CD4-positive, alpha-beta T cell treated with Interleukin-12 subunit alpha and Interleukin-12 subunit beta, for 1 hour (primary cell): ENCODE measurements around the gene MARK1.
A peak's percentile ranks its signal among the peaks of the same experiment; 100 is the strongest.
"Not testable (repeated sequence)": the region's sequence is repeated elsewhere in the genome, so short reads cannot be mapped to it uniquely, and the experiment has no call there.

Experiments used
- DNase-seq: peaks from one replicate; pipeline ENCODE4 v3.0.0-alpha.2; 2020

The MARK1 gene

GRCh38 chr1:220631238-220631815 lies 103.4 kb downstream of the MARK1 start:
- no peak for DNase-seq

GRCh38 chr1:220637759-220638158 lies 109.8 kb downstream of the MARK1 start:
- no peak for DNase-seq

- no peak for DNase-seq
These were observed 114.3 kb downstream of the MARK1 start for GRCh38 chr1:220642285-220642684.

- no peak for DNase-seq
These were observed 125.1 kb downstream of the MARK1 start for GRCh38 chr1:220652995-220653394.

- DNase-seq: no peak
These were observed 127.6 kb downstream of the MARK1 start for GRCh38 chr1:220655509-220655908.

GRCh38 chr1:220655961-220656740 lies 128.2 kb downstream of the MARK1 start:
- no peak for DNase-seq

- DNase-seq: no peak
These were observed 138.4 kb downstream of the MARK1 start for GRCh38 chr1:220666349-220666748.

- DNase-seq: no peak
These were observed 141.1 kb downstream of the MARK1 start for GRCh38 chr1:220669005-220669404.

GRCh38 chr1:220670365-220670764 lies 142.4 kb downstream of the MARK1 start:
- no peak for DNase-seq

GRCh38 chr1:220673921-220674320 lies 146.0 kb downstream of the MARK1 start:
- DNase-seq: no peak

GRCh38 chr1:220677251-220677650 lies 149.3 kb downstream of the MARK1 start:
- no peak for DNase-seq

- DNase-seq: peak; percentile 34
These were observed 152.2 kb downstream of the MARK1 start for GRCh38 chr1:220680085-220680687.

- DNase-seq: no peak
These were observed 153.4 kb downstream of the MARK1 start for GRCh38 chr1:220681220-220681880.

GRCh38 chr1:220682901-220683576 lies 155.1 kb downstream of the MARK1 start:
- DNase-seq: no peak

- DNase-seq: not testable (repeated sequence)
These were observed 155.8 kb downstream of the MARK1 start for GRCh38 chr1:220683716-220684115.

- no peak for DNase-seq
These were observed 157.0 kb downstream of the MARK1 start for GRCh38 chr1:220684890-220685289.

- no peak for DNase-seq
These were observed 157.9 kb downstream of the MARK1 start for GRCh38 chr1:220685879-220686278.

- no peak for DNase-seq
These were observed 159.9 kb downstream of the MARK1 start for GRCh38 chr1:220687809-220688208.

- DNase-seq: no peak
These were observed 161.7 kb downstream of the MARK1 start for GRCh38 chr1:220689666-220690065.

GRCh38 chr1:220690140-220691052 lies 162.5 kb downstream of the MARK1 start, which contains the start of gene C1orf115:
C1orf115 (plus strand) TSS chr1:220690363; CDS start chr1:220690403, 40 bp downstream.
- DNase-seq: peak; percentile 76

- DNase-seq: no peak
These were observed 163.2 kb downstream of the MARK1 start for GRCh38 chr1:220691053-220691684.
